ENCODE data around the gene ITGB2.

Gene ITGB2

DNA sequence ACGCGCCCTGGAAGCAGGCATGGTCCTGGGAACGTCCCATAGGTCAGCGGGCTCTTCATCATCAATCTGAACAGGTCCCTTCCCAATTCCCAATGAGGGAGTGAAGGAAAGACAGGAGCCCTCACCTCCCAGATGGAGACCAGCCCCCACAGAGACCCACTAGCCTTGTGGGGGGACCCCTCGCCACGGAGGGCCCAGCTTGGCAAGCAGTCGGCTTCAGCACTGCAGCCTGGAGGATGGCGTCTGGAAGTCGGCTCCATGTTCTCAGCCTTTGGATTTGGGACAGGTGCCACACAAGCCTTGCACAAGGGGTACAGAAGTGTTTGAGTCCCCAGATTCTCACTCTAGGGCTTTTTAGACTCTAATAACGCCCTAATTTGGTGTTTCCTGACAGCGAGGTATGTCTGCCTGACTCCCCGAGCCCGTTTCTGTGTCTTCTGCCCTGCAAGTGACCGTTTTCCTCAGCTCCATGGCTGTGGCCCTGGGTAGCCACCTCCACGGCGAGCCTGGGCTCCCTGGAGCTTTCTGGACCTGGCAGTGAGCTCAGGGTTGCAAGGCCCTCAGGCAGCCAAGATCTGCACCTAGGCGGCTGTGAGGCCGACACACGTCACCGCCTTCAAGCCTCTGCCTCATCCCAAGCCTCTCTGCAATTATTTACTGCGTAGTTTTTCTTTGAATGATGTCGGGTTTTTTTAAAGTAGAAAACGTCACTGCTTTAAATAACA lies 77.8 kb downstream of the ITGB2 start:
- no peak for DNase-seq

DNA sequence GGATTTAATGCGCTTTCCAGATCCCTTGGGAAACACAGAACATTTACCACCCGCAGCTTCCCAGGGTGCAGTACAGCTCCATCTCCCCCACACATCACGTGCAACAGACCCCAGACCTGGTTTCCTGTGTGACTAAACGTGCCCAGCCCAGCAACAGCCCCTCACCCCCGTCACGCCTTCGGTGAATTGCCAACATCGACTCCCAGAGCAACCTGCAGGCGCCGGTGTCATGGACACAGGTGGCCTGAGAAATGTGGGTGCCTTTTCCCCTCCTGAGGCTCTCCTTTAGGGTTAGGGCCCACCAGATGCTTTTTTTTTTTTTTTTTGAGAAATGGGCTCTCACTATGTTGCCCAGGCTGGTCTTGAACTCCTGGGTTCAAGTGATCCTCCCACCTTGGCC lies 78.6 kb downstream of the ITGB2 start:
- DNase-seq: no peak

GRCh38 chr21:44840771-44841170 lies 79.9 kb downstream of the ITGB2 start:
- DNase-seq: no peak

GRCh38 chr21:44838951-44839350 lies 81.7 kb downstream of the ITGB2 start:
- no peak for DNase-seq

- DNase-seq: no peak
These were observed 82.4 kb downstream of the ITGB2 start for GRCh38 chr21:44838039-44838895.

DNA sequence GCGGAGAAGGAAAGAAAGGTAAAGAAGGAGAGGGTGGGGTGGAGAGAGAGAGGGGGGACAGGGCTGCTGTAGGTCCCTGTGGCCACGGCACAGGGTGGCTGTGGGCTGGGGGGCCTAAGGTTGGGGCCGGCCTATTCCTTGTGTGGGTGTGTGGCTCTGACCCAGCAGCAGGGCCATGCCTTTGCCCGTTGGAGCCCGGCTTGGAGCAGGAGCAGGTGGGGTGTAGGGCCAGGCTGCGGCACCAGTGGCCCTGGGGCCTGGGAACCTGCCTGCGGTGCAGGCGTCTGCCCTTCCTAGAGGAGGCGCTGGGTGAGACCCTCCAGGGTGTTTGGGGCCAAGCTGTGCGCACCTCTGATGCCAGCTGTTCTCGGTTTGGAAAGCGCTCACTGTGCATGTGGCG lies 83.2 kb downstream of the ITGB2 start:
- no peak for DNase-seq

GRCh38 chr21:44836666-44837471 lies 83.8 kb downstream of the ITGB2 start:
- DNase-seq: no peak

- no peak for DNase-seq
These were observed 84.4 kb downstream of the ITGB2 start for GRCh38 chr21:44836349-44836665.
